Keratinocyte (primary cell): ENCODE data around the gene PLXDC1. TPM values are rescaled to one million over a fixed set of nuclear protein-coding genes. Genes with fewer than 3 reads are reported as not detected.

Experiments used
- DNase-seq: peaks from one replicate; pipeline ENCODE4 v3.0.0-alpha.2; 2011; ENCODE audit warnings: low read depth, missing footprints, low spot score
- FAIRE-seq: peaks from 2 replicates; lab custom pipeline; 2011; peaks lifted over from hg19 to GRCh38; lab: Jason Lieb, UNC
- H2AFZ ChIP-seq: 2 replicates; pipeline ENCODE4 v1.6.0; 2012; ENCODE audit warnings: low read length, control low read depth, inconsistent platforms; ENCODE audit not compliant: control insufficient read depth
- H3K27ac ChIP-seq: 2 replicates; pipeline ENCODE4 v1.5.1; 2011; ENCODE audit warnings: low read length; ENCODE audit not compliant: control insufficient read depth, insufficient read depth
- H3K27me3 ChIP-seq: 3 replicates; pipeline ENCODE4 v1.6.0; 2011; ENCODE audit warnings: low read length; ENCODE audit not compliant: control insufficient read depth, insufficient read depth; ENCODE audit errors: extremely low read depth
- H3K36me3 ChIP-seq, 2 experiments: 2 replicates in 1 of 2; 3 replicates in 1 of 2; pipeline ENCODE4 v1.5.1; 2011; ENCODE audit warnings: low read length in 2 of 2, mild to moderate bottlenecking in 1 of 2; ENCODE audit not compliant: control insufficient read depth in 2 of 2, insufficient read depth in 2 of 2; ENCODE audit errors: extremely low read depth in 1 of 2
- H3K4me1 ChIP-seq: 3 replicates; pipeline ENCODE4 v1.5.1; 2011; ENCODE audit warnings: low read length; ENCODE audit not compliant: control insufficient read depth, insufficient read depth; ENCODE audit errors: extremely low read depth
- H3K4me2 ChIP-seq: 3 replicates; pipeline ENCODE4 v1.6.0; 2011; ENCODE audit warnings: low read depth, low read length; ENCODE audit not compliant: control insufficient read depth, insufficient read depth; ENCODE audit errors: extremely low read depth
- H3K4me3 ChIP-seq, 3 experiments: fragments of 200-600 bp in 1 of 3; sonication (generic) in 1 of 3; 2 replicates in 2 of 3; 3 replicates in 1 of 3; pipeline ENCODE4 v1.5.1; 2011 to 2016; ENCODE audit warnings: low read length in 3 of 3, mild to moderate bottlenecking in 3 of 3, control low read depth in 2 of 3, inconsistent platforms in 1 of 3, low read depth in 1 of 3, mixed read lengths in 1 of 3, mixed run types in 1 of 3, moderate library complexity in 1 of 3; ENCODE audit not compliant: control insufficient read depth in 2 of 3, insufficient read depth in 2 of 3; ENCODE audit errors: extremely low read depth in 1 of 3
- H3K79me2 ChIP-seq: 2 replicates; pipeline ENCODE4 v1.6.0; 2012; ENCODE audit warnings: low read length; ENCODE audit not compliant: control insufficient read depth, insufficient read depth
- H3K9ac ChIP-seq: 3 replicates; pipeline ENCODE4 v1.6.0; 2011; ENCODE audit warnings: low read length; ENCODE audit not compliant: control insufficient read depth, insufficient read depth; ENCODE audit errors: extremely low read depth
- H3K9me1 ChIP-seq: 3 replicates; pipeline ENCODE4 v1.6.0; 2011; ENCODE audit warnings: low read length; ENCODE audit not compliant: control insufficient read depth, insufficient read depth; ENCODE audit errors: extremely low read depth
- H3K9me3 ChIP-seq: 2 replicates; pipeline ENCODE4 v1.5.1; 2012; ENCODE audit warnings: low read depth, low read length; ENCODE audit not compliant: control insufficient read depth
- H4K20me1 ChIP-seq: 3 replicates; pipeline ENCODE4 v1.6.0; 2011; ENCODE audit warnings: low read length; ENCODE audit not compliant: control insufficient read depth, insufficient read depth; ENCODE audit errors: extremely low read depth
- EZH2 ChIP-seq: IDR thresholded peaks from one replicate; pipeline ENCODE4 v1.6.1; 2012; ENCODE audit warnings: inconsistent platforms, mild to moderate bottlenecking, low read length, moderate library complexity
- dilution Hi-C: fragments of 300-500 bp; cut with MboI; formaldehyde crosslinking; loops from one replicate; pipeline ENCODE4 v1.7.0; 2020; ENCODE audit warnings: low sequenced_read_pairs; ENCODE audit not compliant: extremely low pct_ligation_motif_present
- polyA plus RNA-seq, 5 experiments: library from polyadenylated mRNA; depleted of rRNA in 3 of 5; stranded (reverse) in 3 of 5; stranded (forward) in 1 of 5; unstranded in 1 of 5; fragments of >200 nt; gene quantifications; 1 replicate in 1 of 5; 2 replicates in 3 of 5; 3 replicates in 1 of 5; pipeline versions ENCODE4 v1.2.1 to v1.2.3, GENCODE V29; 2011 to 2012; ENCODE audit warnings: missing spikeins in 2 of 5, low read depth in 1 of 5, low replicate concordance in 1 of 5
- TF ChIP-seq, protein P1 (sequence below), 3 experiments: IDR thresholded peaks in 1 of 3; conservative IDR thresholded peaks in 1 of 3; optimal IDR thresholded peaks in 1 of 3; 2 replicates in 2 of 3; 3 replicates in 1 of 3; pipeline versions ENCODE3 to v1.5.1; 2011; ENCODE audit warnings: low read length in 3 of 3, mild to moderate bottlenecking in 3 of 3, moderate library complexity in 2 of 3, control low read depth in 1 of 3, inconsistent platforms in 1 of 3; ENCODE audit not compliant: insufficient read depth in 2 of 3; ENCODE audit errors: extremely low read depth in 1 of 3

PLXDC1 gene
- polyA plus RNA-seq, 1 donor (not counting 4 experiments of a cell fraction or from before 2014, with no cell fraction given) = 0.35 TPM

DNA sequence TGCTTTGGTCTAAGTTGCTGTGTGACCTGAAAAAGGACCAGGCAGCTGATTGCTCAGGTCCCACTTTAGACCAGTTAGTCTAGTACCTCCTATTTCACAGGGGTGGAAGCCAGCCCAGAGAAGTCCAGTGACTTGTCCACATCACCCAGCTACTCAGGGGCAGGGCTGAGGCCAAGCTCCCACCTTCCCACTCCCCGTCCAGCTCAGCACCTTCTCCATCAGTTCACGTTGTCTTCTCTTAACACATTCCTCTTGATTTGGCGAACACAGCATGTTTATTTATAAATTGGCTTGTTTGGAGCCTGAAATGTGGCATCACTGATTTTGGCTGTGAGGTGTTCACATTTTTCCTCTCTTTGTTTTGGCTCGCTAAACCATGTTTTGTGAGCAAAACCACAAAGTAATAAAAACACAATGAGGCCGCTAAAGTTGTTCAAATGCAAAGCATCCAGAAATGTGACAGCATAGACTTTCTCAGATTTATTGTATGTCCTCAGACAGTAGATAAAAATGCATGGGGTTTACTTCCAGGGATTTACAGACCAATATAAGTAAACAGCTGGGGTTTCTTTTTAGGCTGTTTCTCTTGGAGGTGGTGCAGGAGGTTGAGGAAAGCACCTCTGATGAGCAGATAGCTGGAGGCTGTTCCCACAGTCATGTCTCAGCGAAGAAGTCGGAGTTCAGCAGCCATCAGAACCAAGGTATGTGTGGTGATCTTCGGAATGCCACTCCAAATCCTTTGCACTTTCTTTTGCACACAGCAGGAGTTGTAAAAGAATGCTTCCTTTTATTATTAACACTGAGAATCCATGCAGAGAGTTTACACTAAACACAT is 88.4 kb downstream of the PLXDC1 start:
- H4K20me1 ChIP-seq = no peaks in the 10 kb centered on the region
- H3K27me3 ChIP-seq = peaks cover 4% of the 10 kb centered on the region
- H3K79me2 ChIP-seq = no peaks in the 10 kb centered on the region
- TF ChIP-seq EZH2 = no peak
- TF ChIP-seq, protein P1, sequence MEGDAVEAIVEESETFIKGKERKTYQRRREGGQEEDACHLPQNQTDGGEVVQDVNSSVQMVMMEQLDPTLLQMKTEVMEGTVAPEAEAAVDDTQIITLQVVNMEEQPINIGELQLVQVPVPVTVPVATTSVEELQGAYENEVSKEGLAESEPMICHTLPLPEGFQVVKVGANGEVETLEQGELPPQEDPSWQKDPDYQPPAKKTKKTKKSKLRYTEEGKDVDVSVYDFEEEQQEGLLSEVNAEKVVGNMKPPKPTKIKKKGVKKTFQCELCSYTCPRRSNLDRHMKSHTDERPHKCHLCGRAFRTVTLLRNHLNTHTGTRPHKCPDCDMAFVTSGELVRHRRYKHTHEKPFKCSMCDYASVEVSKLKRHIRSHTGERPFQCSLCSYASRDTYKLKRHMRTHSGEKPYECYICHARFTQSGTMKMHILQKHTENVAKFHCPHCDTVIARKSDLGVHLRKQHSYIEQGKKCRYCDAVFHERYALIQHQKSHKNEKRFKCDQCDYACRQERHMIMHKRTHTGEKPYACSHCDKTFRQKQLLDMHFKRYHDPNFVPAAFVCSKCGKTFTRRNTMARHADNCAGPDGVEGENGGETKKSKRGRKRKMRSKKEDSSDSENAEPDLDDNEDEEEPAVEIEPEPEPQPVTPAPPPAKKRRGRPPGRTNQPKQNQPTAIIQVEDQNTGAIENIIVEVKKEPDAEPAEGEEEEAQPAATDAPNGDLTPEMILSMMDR (optimal IDR thresholded peaks at IDR 0.05 in 1 of 3, IDR thresholded peaks at IDR 0.05 in 1 of 3, conservative IDR thresholded peaks at IDR 0.05 in 1 of 3; ENCODE audit: extremely low read depth in 1 of 3, insufficient read depth in 2 of 3, low read length in 3 of 3) = no peak
- no peak overlapping the region for H2AFZ ChIP-seq
- dilution Hi-C loops = no loop called here
- no peak overlapping the region for H3K4me3 ChIP-seq
- DNase-seq (no peak), FAIRE-seq (peak; percentile 93)
- H3K27ac ChIP-seq = no peak overlapping the region
- H3K4me2 ChIP-seq = peak overlapping the region; percentile 27
- H3K36me3 ChIP-seq = no peaks in the 10 kb centered on the region
- no peak overlapping the region for H3K9ac ChIP-seq
- H3K9me3 ChIP-seq = no peaks in the 10 kb centered on the region
- H3K9me1 ChIP-seq = no peaks in the 10 kb centered on the region
- peaks cover 22% of the 10 kb centered on the region for H3K4me1 ChIP-seq

DNA sequence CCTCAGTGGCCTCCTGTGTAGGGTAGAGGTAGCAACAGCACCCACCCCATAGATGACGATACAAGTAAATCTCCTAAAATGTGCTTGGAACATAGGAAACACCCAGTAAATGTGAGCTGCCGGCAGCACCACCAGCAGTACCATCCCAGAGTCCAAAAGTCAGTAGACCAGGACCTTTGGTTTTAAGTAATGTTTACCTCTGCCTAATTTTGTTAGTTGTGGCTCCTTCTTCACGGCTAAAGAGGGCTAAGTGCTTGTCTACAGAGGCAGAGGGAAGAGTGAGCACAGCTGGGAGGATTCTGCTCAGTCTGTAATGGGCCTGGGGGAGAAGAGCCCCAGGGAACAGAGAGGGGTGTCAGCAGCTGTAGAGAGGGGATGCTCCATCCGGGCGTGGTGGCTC is 92.9 kb downstream of the PLXDC1 start:
- TF ChIP-seq, protein P1 (optimal IDR thresholded peaks at IDR 0.05 in 1 of 3, IDR thresholded peaks at IDR 0.05 in 1 of 3, conservative IDR thresholded peaks at IDR 0.05 in 1 of 3; ENCODE audit: extremely low read depth in 1 of 3, insufficient read depth in 2 of 3, low read length in 3 of 3) = no peak
- TF ChIP-seq EZH2 = no peak
- no peak overlapping the region for H2AFZ ChIP-seq
- no peaks in the 10 kb centered on the region for H4K20me1 ChIP-seq
- H3K79me2 ChIP-seq = no peaks in the 10 kb centered on the region
- FAIRE-seq (no peak), DNase-seq (no peak)
- dilution Hi-C loops = no loop called here
- H3K4me3 ChIP-seq = no peak overlapping the region
- H3K27me3 ChIP-seq = no peaks in the 10 kb centered on the region
- no peaks in the 10 kb centered on the region for H3K9me3 ChIP-seq
- H3K4me1 ChIP-seq = peaks cover 12% of the 10 kb centered on the region
- H3K36me3 ChIP-seq = no peaks in the 10 kb centered on the region
- no peak overlapping the region for H3K9ac ChIP-seq
- H3K4me2 ChIP-seq = no peak overlapping the region
- H3K9me1 ChIP-seq = no peaks in the 10 kb centered on the region
- H3K27ac ChIP-seq = no peak overlapping the region
